Neural cell (in vitro differentiated cells): ENCODE data around the gene RPP25.

Experiments used
- CTCF ChIP-seq: fragments of 450-650 bp; IDR thresholded peaks from 2 replicates; pipeline ENCODE4 v1.5.1; 2014; ENCODE audit warnings: antibody characterized with exemption, mild to moderate bottlenecking, moderate library complexity; ENCODE audit not compliant: poor library complexity, severe bottlenecking
- EP300 ChIP-seq: fragments of 450-650 bp; conservative IDR thresholded peaks from 2 replicates; pipeline ENCODE4 v1.6.1; 2014; ENCODE audit warnings: antibody characterized with exemption, mild to moderate bottlenecking, moderate library complexity; ENCODE audit not compliant: poor library complexity, severe bottlenecking
- EZH2 ChIP-seq: fragments of 200-600, 300-800 bp; shearing (Covaris generic), sonication (generic); IDR thresholded peaks from 2 replicates; pipeline ENCODE4 v1.6.1; 2014; ENCODE audit warnings: antibody characterized with exemption, low read length, borderline replicate concordance, mild to moderate bottlenecking; ENCODE audit not compliant: insufficient read depth, poor library complexity, severe bottlenecking
- POLR2AphosphoS5 ChIP-seq: IDR thresholded peaks from 2 replicates; pipeline ENCODE4 v1.6.1; 2012
- RAD21 ChIP-seq: fragments of 450-650 bp; conservative IDR thresholded peaks from 2 replicates; pipeline ENCODE4 v1.6.1; 2014; ENCODE audit warnings: antibody characterized with exemption, mild to moderate bottlenecking, moderate library complexity
- SMC3 ChIP-seq: fragments of 450-650 bp; conservative IDR thresholded peaks from 2 replicates; pipeline ENCODE4 v1.6.1; 2014; ENCODE audit warnings: antibody characterized with exemption, mild to moderate bottlenecking, moderate library complexity; ENCODE audit not compliant: poor library complexity
- TAF1 ChIP-seq: IDR thresholded peaks from 2 replicates; pipeline ENCODE4 v1.6.1; 2012; ENCODE audit warnings: low read depth

GRCh38 chr15:74951006-74951405 lies 5.6 kb downstream of the RPP25 start:
- TF ChIP-seq POLR2AphosphoS5: no peak
- no peak for TF ChIP-seq EP300
- no peak for TF ChIP-seq CTCF
- TF ChIP-seq RAD21: no peak
- no peak for TF ChIP-seq SMC3
- no peak for TF ChIP-seq EZH2
- TF ChIP-seq TAF1: no peak
